Ovary (tissue), 9 donors: ENCODE measurements around the gene PREB. TPM values are rescaled to one million over a fixed set of nuclear protein-coding genes. Genes with fewer than 3 reads are reported as not detected.
A peak's percentile ranks its signal among the peaks of the same experiment; 100 is the strongest.
"Not testable (repeated sequence)": the region's sequence is repeated elsewhere in the genome, so short reads cannot be mapped to it uniquely, and the experiment has no call there.

Source experiments
- DNase-seq, 5 donors: peaks; one replicate each; pipeline ENCODE4 v3.0.0-alpha.2; 2019 to 2020
- H3K27ac ChIP-seq, 2 donors: fragments of 200-600 bp; one replicate each; pipeline versions ENCODE4 v1.5.1 to v1.8.0; 2019 to 2022
- H3K27me3 ChIP-seq: fragments of 200-600 bp; one replicate; pipeline ENCODE4 v1.8.0; 2022
- H3K36me3 ChIP-seq: fragments of 200-600 bp; sonication (generic); one replicate; pipeline ENCODE4 v1.5.1; 2019
- H3K4me1 ChIP-seq: one replicate; pipeline ENCODE4 v1.8.1; 2013; ENCODE audit warnings: mild to moderate bottlenecking, moderate library complexity; ENCODE audit not compliant: insufficient read depth
- H3K4me3 ChIP-seq: fragments of 200-600 bp; sonication (generic); one replicate; pipeline ENCODE4 v1.5.1; 2017
- H3K9me3 ChIP-seq, 2 donors: fragments of 200-600 bp in 1 of 2; sonication (generic) in 1 of 2; one replicate each; pipeline versions ENCODE4 v1.5.1 to v1.8.1; 2013 to 2019; ENCODE audit warnings: mild to moderate bottlenecking in 1 of 2, moderate library complexity in 1 of 2
- CTCF ChIP-seq, 3 donors: fragments of 450-650 bp in 2 of 3; fragments of 200-600 bp in 1 of 3; IDR thresholded peaks; one replicate each; pipeline versions ENCODE4 v1.5.1 to v1.8.0; 2016 to 2022; ENCODE audit warnings: antibody characterized with exemption in 3 of 3, mild to moderate bottlenecking in 1 of 3
- EP300 ChIP-seq: sonication (generic); formaldehyde crosslinking; IDR thresholded peaks from one replicate; pipeline ENCODE4 v1.6.1; 2017; ENCODE audit warnings: antibody characterized with exemption
- POLR2A ChIP-seq: fragments of 450-650 bp; IDR thresholded peaks from one replicate; pipeline ENCODE4 v1.6.1; 2017; ENCODE audit warnings: antibody characterized with exemption, mild to moderate bottlenecking, moderate library complexity
- WGBS, 3 donors: extraction: QIAGEN DNeasy Blood & Tissue Kit in 1 of 3; methylation state at CpG; one replicate each; pipeline versions ENCODE4 v1.1.5 to v1.1.7; 2013 to 2017; 5-methylcytosine and 5-hydroxymethylcytosine counted together
- intact Hi-C, 4 donors: fragments of 100-400 bp; cut with DNase I; formaldehyde crosslinking; loops; one replicate each; pipeline versions ENCODE4 v1.11.0 to v1.15.1; 2022 to 2023
- polyA plus RNA-seq, 2 donors: library from polyadenylated mRNA; stranded (reverse); fragments of 200-250 nt in 1 of 2; fragments of 350-450 nt in 1 of 2; fragmentation: Illumina TruSeq in 1 of 2; extraction: RNeasy Lipid Tissue Mini Kit (QIAGEN cat#74804) in 1 of 2; gene quantifications; one replicate each; pipeline ENCODE4 v1.2.3, GENCODE V29; 2013 to 2014
- total RNA-seq, 7 donors: library from RNA; depleted of rRNA in 2 of 7; stranded (reverse); fragments of >200 nt in 2 of 7; fragmentation: NEBNext Ultra II Directional in 3 of 7; extraction: Animal tissue kit (Norgen Biotek cat#: 25700) in 3 of 7; gene quantifications; one replicate each; pipeline versions ENCODE4 v1.1.0 to v1.2.4, GENCODE V29; 2016 to 2023
- donor health status: DM: no; HTN: no; CAD: no; lungs with moderate emphysema.
- donor health status: DM: no; HTN: no; CAD: no.
- donor health status: Bipolar disorder and iron deficiency.
- donor health status: DM: yes; HTN: yes; CAD: no.
- donor health status: DM: no; HTN: no; CAD: no.
- donor health status: DM: yes; HTN: yes; CAD: no.

The PREB gene
- total and polyA plus RNA-seq, 9 donors = 42.7 to 113 (median 67.2) TPM

DNA sequence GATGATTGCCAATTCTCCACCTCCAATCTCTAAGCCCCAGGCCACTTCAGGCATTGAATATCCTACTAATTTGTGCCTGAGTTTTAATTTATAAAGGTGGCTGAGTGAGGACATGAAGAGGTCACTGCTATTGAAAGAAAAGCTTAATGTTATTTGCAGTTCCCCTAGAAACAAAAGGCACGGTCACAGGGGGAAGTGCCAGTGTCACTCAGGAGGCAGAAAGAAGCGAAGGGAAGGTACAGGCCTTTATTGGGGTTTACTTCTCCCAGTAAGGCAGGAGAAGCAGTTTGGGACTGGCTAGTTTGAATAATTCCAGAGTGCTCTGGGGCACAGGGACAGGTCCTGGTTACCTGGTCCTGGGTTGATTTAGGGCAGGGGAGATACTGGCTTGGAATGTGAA, 12.5 kb downstream of the PREB start:
- intact Hi-C loops = no loop called here
- peaks cover 4% of the 10 kb centered on the region for H3K4me1 ChIP-seq
- TF ChIP-seq POLR2A (no peak), EP300 (no peak), CTCF (IDR thresholded peaks at IDR 0.05) (no peak)
- no peaks in the 10 kb centered on the region for H3K9me3 ChIP-seq
- no peak for DNase-seq
- H3K36me3 ChIP-seq = no peaks in the 10 kb centered on the region
- WGBS, 3 donors = 81 to 86% (median 85%) methylated on average over 2 of the region's 2 CpGs
- H3K27me3 ChIP-seq = no peaks in the 10 kb centered on the region
- no peak overlapping the region for H3K4me3 ChIP-seq
- H3K27ac ChIP-seq = no peak overlapping the region

DNA sequence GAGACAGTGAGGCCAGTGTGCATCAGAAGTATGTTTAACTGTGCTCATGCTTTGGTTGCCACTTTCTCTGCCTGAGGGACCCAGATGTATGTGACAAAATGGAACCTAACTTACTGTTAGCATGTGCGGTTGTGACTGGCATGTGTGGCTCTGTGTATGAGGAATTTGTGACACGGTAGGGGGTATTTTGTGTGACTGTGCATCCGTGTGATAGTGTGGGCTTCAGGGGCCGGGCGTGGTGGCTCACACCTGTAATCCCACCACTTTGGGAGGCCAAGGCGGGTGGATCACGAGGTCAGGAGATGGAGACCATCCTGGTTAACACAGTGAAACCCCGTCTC, 15.1 kb downstream of the PREB start:
- DNase-seq, H3K36me3 ChIP-seq, H3K27me3 ChIP-seq, H3K9me3 ChIP-seq, H3K27ac ChIP-seq, H3K4me1 ChIP-seq, intact Hi-C loops: not testable (repeated sequence)
- H3K4me3 ChIP-seq = peak overlapping the region; percentile 42
- 66 to 83% (median 82%) methylated on average over 8 of the region's 8 CpGs for WGBS, 3 donors

DNA sequence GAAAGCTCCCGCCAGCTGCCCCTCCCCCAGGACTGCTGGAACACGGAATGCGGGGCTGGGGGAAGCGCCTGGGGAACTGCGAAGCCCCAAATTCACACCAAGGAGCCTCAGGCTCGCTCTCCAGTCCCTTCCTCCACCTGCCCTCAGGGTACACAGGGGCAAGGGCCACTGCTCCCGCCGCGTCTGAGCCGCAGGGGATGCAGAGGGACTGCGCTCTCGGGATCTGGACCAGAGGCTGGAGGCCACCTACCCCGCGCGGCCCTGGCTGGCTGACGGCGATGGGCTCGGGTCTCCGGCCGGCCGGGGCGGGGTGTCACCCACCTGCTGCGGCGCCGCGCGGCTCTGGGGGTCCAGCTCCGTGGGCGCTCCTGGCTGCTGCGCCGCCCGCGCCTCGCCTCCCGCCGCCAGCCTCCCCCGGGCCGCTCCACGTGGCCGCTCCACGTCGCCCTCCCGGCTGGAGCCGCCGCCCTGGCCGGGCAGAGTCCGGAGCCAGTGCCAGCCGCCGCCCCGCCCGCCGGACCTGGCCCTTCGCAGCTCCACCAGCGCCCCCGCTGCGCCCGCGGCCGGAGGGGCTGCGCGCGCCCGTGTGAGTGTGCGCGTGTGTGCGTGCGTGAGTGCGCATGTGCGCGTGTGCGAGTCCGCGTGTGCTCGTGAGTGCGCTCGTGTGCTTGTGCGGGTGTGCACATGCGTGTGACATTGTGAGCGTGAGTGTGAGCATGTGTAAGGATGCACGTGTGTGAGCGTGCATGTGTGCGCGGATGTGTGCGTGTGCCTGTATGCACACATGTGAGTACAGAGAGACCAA, 15.7 kb downstream of the PREB start, which contains the start of gene CGREF1:
Gene CGREF1 (minus strand): TSS at position 604 of the 805 bp plus-strand sequence. CDS start 14,762 bp downstream, outside the sequence.
- intact Hi-C loops = no loop called here
- Histone ChIP-seq H3K36me3 (no peaks in the 10 kb centered on the region), H3K27ac (no peak within 1 kb of the TSS), H3K9me3 (no peaks in the 10 kb centered on the region), H3K4me3 (peak within 1 kb of the TSS; percentile 42), H3K27me3 (no peaks in the 10 kb centered on the region), H3K4me1 (peaks cover 4% of the 10 kb centered on the region)
- peak in 2 of 5 donors; percentile 42 to 58 for DNase-seq
- no peak for TF ChIP-seq CTCF (IDR thresholded peaks at IDR 0.05)
- no peak for TF ChIP-seq POLR2A
- TF ChIP-seq EP300 = no peak
- WGBS, 3 donors = 1% methylated on average over 45 to 84 of the region's 84 CpGs

GRCh38 chr2:27117995-27118524, 16.4 kb downstream of the PREB start:
- 22 to 31% (median 28%) methylated on average over 13 to 14 of the region's 14 CpGs for WGBS, 3 donors

More at GRCh38 chr2:27117995-27118524, 16.4 kb downstream of the PREB start:
- H3K4me1 ChIP-seq = peaks cover 4% of the 10 kb centered on the region
- no peaks in the 10 kb centered on the region for H3K36me3 ChIP-seq
- peak overlapping the region; percentile 42 for H3K4me3 ChIP-seq
- no peaks in the 10 kb centered on the region for H3K27me3 ChIP-seq
- H3K27ac ChIP-seq = no peak overlapping the region
- H3K9me3 ChIP-seq = no peaks in the 10 kb centered on the region
- intact Hi-C loops = no loop called here
- TF ChIP-seq CTCF (IDR thresholded peaks at IDR 0.05) (no peak), POLR2A (no peak), EP300 (no peak)
- DNase-seq = peak in 1 of 5 donors; percentile 40
